Naive thymus-derived CD4-positive, alpha-beta T cell (primary cell): ENCODE data around the gene LEMD1. TPM values are rescaled to one million over a fixed set of nuclear protein-coding genes. Genes with fewer than 3 reads are reported as not detected.
"Not testable (repeated sequence)": the region's sequence is repeated elsewhere in the genome, so short reads cannot be mapped to it uniquely, and the experiment has no call there.

Source experiments
- ATAC-seq: fragments of 150-1000 bp; cut with Tn5 transposase; 2 replicates; pipeline ENCODE4 v1.10.0; 2021; ENCODE audit warnings: mild to moderate bottlenecking, moderate library complexity
- CTCF ChIA-PET: fragments of 350-600 bp; sonication (Branson Sonifier 250); formaldehyde crosslinking; loops from one replicate; lab custom pipeline; 2021; ENCODE audit warnings: antibody characterized with exemption; lab: Charles Lee
- POLR2A ChIA-PET: fragments of 350-600 bp; sonication (Branson Sonifier 250); formaldehyde crosslinking; loops from one replicate; lab custom pipeline; 2021; ENCODE audit warnings: antibody characterized with exemption, inconsistent platforms; lab: Charles Lee
- DNase-seq, 9 donors: peaks; one replicate each; pipeline versions ENCODE4 v3.0.0 to v3.0.0-alpha.2; 2020 to 2022; ENCODE audit warnings: mixed read lengths in 1 of 9
- H3K27ac ChIP-seq: one replicate; pipeline ENCODE4 v1.7.0; 2013; ENCODE audit warnings: mild to moderate bottlenecking, low read depth, low read length, moderate library complexity
- H3K27me3 ChIP-seq, 2 donors: one replicate each; pipeline ENCODE4 v1.7.0; 2013; ENCODE audit warnings: low read length in 2 of 2, mild to moderate bottlenecking in 2 of 2, moderate library complexity in 2 of 2; ENCODE audit not compliant: control insufficient read depth in 2 of 2, insufficient read depth in 2 of 2
- H3K36me3 ChIP-seq, 3 experiments: 1 replicate in 2 of 3; 2 replicates in 1 of 3; pipeline ENCODE4 v1.7.0; 2013; ENCODE audit warnings: low read length in 3 of 3, mild to moderate bottlenecking in 3 of 3, moderate library complexity in 1 of 3; ENCODE audit not compliant: insufficient read depth in 3 of 3, control insufficient read depth in 2 of 3
- H3K4me1 ChIP-seq, 2 donors: one replicate each; pipeline ENCODE4 v1.7.0; 2013; ENCODE audit warnings: low read length in 2 of 2, mild to moderate bottlenecking in 2 of 2, moderate library complexity in 1 of 2; ENCODE audit not compliant: control insufficient read depth in 2 of 2, insufficient read depth in 2 of 2
- H3K4me3 ChIP-seq: 2 replicates; pipeline ENCODE4 v1.7.0; 2013; ENCODE audit warnings: mild to moderate bottlenecking, low read length
- H3K9me3 ChIP-seq, 3 experiments: 1 replicate in 2 of 3; 2 replicates in 1 of 3; pipeline ENCODE4 v1.7.0; 2013; ENCODE audit warnings: low read length in 3 of 3; ENCODE audit not compliant: control insufficient read depth in 2 of 3
- H3K27ac Mint-ChIP-seq, 9 donors: one replicate each; pipeline ENCODE4 v1.8.0; 2020 to 2022; ENCODE audit warnings: mixed read lengths in 9 of 9, mild to moderate bottlenecking in 8 of 9, moderate library complexity in 5 of 9, inconsistent platforms in 2 of 9
- H3K27me3 Mint-ChIP-seq, 5 donors: one replicate each; pipeline ENCODE4 v1.8.0; 2021 to 2022; ENCODE audit warnings: mixed read lengths in 5 of 5, mild to moderate bottlenecking in 1 of 5
- H3K36me3 Mint-ChIP-seq, 5 donors: one replicate each; pipeline ENCODE4 v1.8.0; 2020 to 2022; ENCODE audit warnings: mixed read lengths in 5 of 5, mild to moderate bottlenecking in 3 of 5, inconsistent platforms in 1 of 5
- H3K4me1 Mint-ChIP-seq, 7 donors: one replicate each; pipeline ENCODE4 v1.8.0; 2020 to 2022; ENCODE audit warnings: mixed read lengths in 7 of 7, mild to moderate bottlenecking in 3 of 7, inconsistent platforms in 1 of 7
- H3K4me3 Mint-ChIP-seq, 10 donors: one replicate each; pipeline ENCODE4 v1.8.0; 2020 to 2022; ENCODE audit warnings: mild to moderate bottlenecking in 10 of 10, mixed read lengths in 10 of 10, moderate library complexity in 6 of 10, inconsistent platforms in 2 of 10
- H3K9me3 Mint-ChIP-seq, 11 donors: one replicate each; pipeline ENCODE4 v1.8.0; 2020 to 2022; ENCODE audit warnings: mixed read lengths in 11 of 11, mild to moderate bottlenecking in 4 of 11, inconsistent platforms in 1 of 11, moderate library complexity in 1 of 11
- intact Hi-C, 2 donors: fragments of 100-400 bp; cut with micrococcal nuclease; formaldehyde crosslinking; loops; one replicate each; pipeline ENCODE4 v1.15.1; 2023
- polyA plus RNA-seq, 2 donors: library from polyadenylated mRNA; unstranded; fragments of 300-500 nt; fragmentation: Illumina TruSeq; gene quantifications; one replicate each; pipeline ENCODE4 v1.2.3, GENCODE V29; 2021
- total RNA-seq, 6 experiments: library from RNA in 5 of 6; stranded (reverse) in 5 of 6; gene quantifications; 1 replicate in 5 of 6; 2 replicates in 1 of 6; pipeline ENCODE4 v1.2.3 and lab custom pipeline; 2021 to 2026

The LEMD1 gene
- total and polyA plus RNA-seq, 7 experiments from 2014 or later = 0.97 TPM; not detected in 6

GRCh38 chr1:205382990-205383389, 38.9 kb downstream of the LEMD1 start:
- H3K36me3 ChIP-seq, H3K36me3 Mint-ChIP-seq, H3K9me3 Mint-ChIP-seq, H3K9me3 ChIP-seq, H3K27ac Mint-ChIP-seq, H3K27ac ChIP-seq, H3K4me1 Mint-ChIP-seq, H3K4me1 ChIP-seq, H3K4me3 Mint-ChIP-seq, H3K27me3 ChIP-seq, DNase-seq, ATAC-seq, intact Hi-C loops, H3K4me3 ChIP-seq, POLR2A ChIA-PET: not testable (repeated sequence)
- CTCF ChIA-PET = interaction anchor here (0.6 kb wide), 1 partner anchor 29 kb away, joined by 3 read pairs; no protein-coding TSS in a partner anchor
- peaks cover 0 to 19% (median 4%) of the 10 kb centered on the region in 5 donors for H3K27me3 Mint-ChIP-seq

- no peak overlapping the region for H3K4me3 ChIP-seq
- intact Hi-C loops = no loop called here
- H3K36me3 ChIP-seq = no peaks in the 10 kb centered on the region
- no peak overlapping the region for H3K27ac ChIP-seq
- POLR2A ChIA-PET = no interaction called here
- Mint-ChIP-seq H3K9me3 (no peaks in the 10 kb centered on the region), H3K36me3 (no peaks in the 10 kb centered on the region), H3K4me1 (no peaks in the 10 kb centered on the region), H3K4me3 (no peak overlapping the region), H3K27ac (no peak overlapping the region), H3K27me3 (peaks cover 0 to 17% (median 4%) of the 10 kb centered on the region in 5 donors)
- ATAC-seq = no peak
- H3K4me1 ChIP-seq = no peaks in the 10 kb centered on the region
- DNase-seq = no peak
- no peaks in the 10 kb centered on the region for H3K9me3 ChIP-seq
- CTCF ChIA-PET = no interaction called here
- H3K27me3 ChIP-seq = no peaks in the 10 kb centered on the region
These were observed 39.3 kb downstream of the LEMD1 start for GRCh38 chr1:205382561-205382960.

DNA sequence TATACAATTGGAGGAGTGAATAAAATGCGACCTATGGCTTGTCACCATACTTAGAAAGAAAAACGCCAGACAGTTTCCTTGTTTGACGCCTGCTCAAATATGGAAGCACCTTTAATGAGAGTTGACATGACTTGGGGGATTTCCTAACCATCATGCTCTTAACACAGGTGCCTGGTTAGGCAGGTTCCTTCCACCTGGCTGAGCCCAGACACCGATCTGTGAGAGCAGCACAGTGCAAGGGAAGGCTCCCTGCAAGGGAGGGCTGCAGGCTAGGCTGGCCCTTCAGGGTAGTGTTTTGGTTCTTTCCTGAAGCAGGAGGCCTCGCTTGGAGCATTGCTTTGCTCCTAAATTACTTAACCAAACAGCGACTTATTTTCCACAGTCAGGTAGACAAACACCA, 40.6 kb downstream of the LEMD1 start:
- ATAC-seq = no peak
- Histone ChIP-seq H3K4me1 (no peaks in the 10 kb centered on the region), H3K9me3 (no peaks in the 10 kb centered on the region), H3K27ac (no peak overlapping the region), H3K36me3 (no peaks in the 10 kb centered on the region), H3K4me3 (no peak overlapping the region), H3K27me3 (no peaks in the 10 kb centered on the region)
- no peak for DNase-seq
- ChIA-PET CTCF (no interaction called here), POLR2A (no interaction called here)
- Mint-ChIP-seq H3K4me3 (no peak overlapping the region), H3K4me1 (peaks cover 0 to 2% (median under 1%) of the 10 kb centered on the region in 7 donors), H3K27me3 (peaks cover 0 to 17% (median 6%) of the 10 kb centered on the region in 5 donors), H3K27ac (no peak overlapping the region), H3K9me3 (no peaks in the 10 kb centered on the region), H3K36me3 (no peaks in the 10 kb centered on the region)
- intact Hi-C loops = no loop called here

DNA sequence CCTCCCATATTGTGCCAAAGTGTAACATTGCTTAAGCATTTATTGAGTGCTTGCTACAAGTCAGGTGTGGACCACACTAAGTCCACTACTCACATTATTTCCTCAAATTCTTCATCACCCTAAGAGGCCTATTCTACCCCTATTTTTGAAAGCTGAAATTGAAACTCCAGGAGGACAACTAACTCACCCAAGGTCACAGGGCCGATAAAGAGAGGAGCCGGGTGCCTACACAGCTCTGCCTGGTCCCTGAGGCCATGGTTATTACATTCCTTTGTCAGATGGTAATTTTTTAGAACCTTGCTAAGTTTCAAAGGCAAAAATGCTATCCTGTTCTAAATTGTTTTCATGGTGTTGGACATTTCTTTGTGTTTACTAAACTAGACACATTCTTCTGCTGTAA, 41.0 kb downstream of the LEMD1 start:
- DNase-seq = no peak
- ChIA-PET CTCF (no interaction called here), POLR2A (no interaction called here)
- Histone ChIP-seq H3K36me3 (no peaks in the 10 kb centered on the region), H3K4me3 (no peak overlapping the region), H3K4me1 (no peaks in the 10 kb centered on the region), H3K9me3 (no peaks in the 10 kb centered on the region), H3K27ac (no peak overlapping the region), H3K27me3 (no peaks in the 10 kb centered on the region)
- Mint-ChIP-seq H3K4me1 (peaks cover 0 to 6% (median 4%) of the 10 kb centered on the region in 7 donors), H3K4me3 (no peak overlapping the region), H3K9me3 (no peaks in the 10 kb centered on the region), H3K36me3 (no peaks in the 10 kb centered on the region), H3K27ac (no peak overlapping the region), H3K27me3 (peaks cover 0 to 22% (median 10%) of the 10 kb centered on the region in 5 donors)
- no peak for ATAC-seq
- intact Hi-C loops = no loop called here

GRCh38 chr1:205379056-205379455, 42.8 kb downstream of the LEMD1 start:
- Mint-ChIP-seq H3K4me1 (peaks cover 6 to 16% (median 13%) of the 10 kb centered on the region in 7 donors), H3K4me3 (no peak overlapping the region), H3K36me3 (no peaks in the 10 kb centered on the region), H3K27me3 (peaks cover 0 to 33% (median 19%) of the 10 kb centered on the region in 5 donors), H3K9me3 (no peaks in the 10 kb centered on the region), H3K27ac (no peak overlapping the region)
- H3K9me3 ChIP-seq = no peaks in the 10 kb centered on the region
- DNase-seq (no peak), ATAC-seq (no peak)
- intact Hi-C loops = no loop called here
- H3K27ac ChIP-seq = no peak overlapping the region
- no peaks in the 10 kb centered on the region for H3K36me3 ChIP-seq
- no peak overlapping the region for H3K4me3 ChIP-seq
- CTCF ChIA-PET = no interaction called here
- POLR2A ChIA-PET = interaction anchor here (0.7 kb wide), 1 partner anchor 342 kb away, joined by 3 read pairs; no protein-coding TSS in a partner anchor
- peaks cover 3 to 10% of the 10 kb centered on the region in 2 donors for H3K4me1 ChIP-seq
- H3K27me3 ChIP-seq = no peaks in the 10 kb centered on the region

GRCh38 chr1:205377355-205377754, 44.5 kb downstream of the LEMD1 start:
- peaks cover 0 to 42% (median 22%) of the 10 kb centered on the region in 5 donors for H3K27me3 Mint-ChIP-seq
- intact Hi-C loops = no loop called here
- ATAC-seq = no peak
- Histone ChIP-seq H3K27ac (no peak overlapping the region), H3K4me1 (peaks cover 6 to 13% of the 10 kb centered on the region in 2 donors), H3K27me3 (no peaks in the 10 kb centered on the region), H3K9me3 (no peaks in the 10 kb centered on the region), H3K4me3 (no peak overlapping the region), H3K36me3 (no peaks in the 10 kb centered on the region)
- H3K36me3 Mint-ChIP-seq = no peaks in the 10 kb centered on the region
- no peak overlapping the region for H3K4me3 Mint-ChIP-seq
- peaks cover 9 to 26% (median 20%) of the 10 kb centered on the region in 7 donors for H3K4me1 Mint-ChIP-seq
- no peak overlapping the region for H3K27ac Mint-ChIP-seq
- ChIA-PET POLR2A (interaction anchor here (0.6 kb wide), 1 partner anchor 13 kb away, joined by 3 read pairs; no protein-coding TSS in a partner anchor), CTCF (no interaction called here)
- no peaks in the 10 kb centered on the region for H3K9me3 Mint-ChIP-seq
- DNase-seq = no peak

DNA sequence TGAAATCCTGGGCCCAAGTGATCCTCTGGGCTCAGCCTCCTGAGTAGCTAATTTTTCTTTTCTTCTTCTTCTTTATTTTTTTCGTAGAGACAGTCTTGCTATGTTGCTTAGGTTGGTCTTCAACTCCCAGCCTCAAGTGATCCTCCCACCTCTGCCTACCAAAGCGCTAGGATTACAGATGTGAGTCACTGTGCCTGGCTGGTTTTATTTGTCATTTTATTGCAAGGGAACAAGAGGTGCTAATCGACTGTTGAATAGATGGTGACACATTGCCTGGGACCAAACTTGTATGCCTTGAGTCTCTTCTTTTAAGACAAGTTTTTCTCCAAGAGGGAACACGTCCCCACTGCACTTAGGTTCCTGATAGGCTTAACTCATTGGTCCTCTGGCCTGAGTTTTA, 45.1 kb downstream of the LEMD1 start:
- Mint-ChIP-seq H3K4me1 (peaks cover 9 to 26% (median 20%) of the 10 kb centered on the region in 7 donors), H3K36me3 (no peaks in the 10 kb centered on the region), H3K4me3 (no peak overlapping the region), H3K27me3 (peaks cover 0 to 46% (median 22%) of the 10 kb centered on the region in 5 donors), H3K9me3 (no peaks in the 10 kb centered on the region), H3K27ac (no peak overlapping the region)
- DNase-seq = no peak
- intact Hi-C loops = no loop called here
- Histone ChIP-seq H3K4me3 (no peak overlapping the region), H3K27me3 (no peaks in the 10 kb centered on the region), H3K4me1 (peaks cover 6 to 13% of the 10 kb centered on the region in 2 donors), H3K36me3 (no peaks in the 10 kb centered on the region), H3K27ac (no peak overlapping the region), H3K9me3 (no peaks in the 10 kb centered on the region)
- no peak for ATAC-seq
- POLR2A ChIA-PET = no interaction called here
- CTCF ChIA-PET = no interaction called here
